Ammon's horn (tissue), 1 donor: ENCODE data around the gene ACO1.

Experiments used
- DNase-seq: peaks from one replicate; pipeline ENCODE4 v3.0.0-alpha.2; 2016; ENCODE audit warnings: low spot score

ACO1 gene

GRCh38 chr9:32419921-32420320 lies 35.5 kb downstream of the ACO1 start:
- DNase-seq: no peak

DNA sequence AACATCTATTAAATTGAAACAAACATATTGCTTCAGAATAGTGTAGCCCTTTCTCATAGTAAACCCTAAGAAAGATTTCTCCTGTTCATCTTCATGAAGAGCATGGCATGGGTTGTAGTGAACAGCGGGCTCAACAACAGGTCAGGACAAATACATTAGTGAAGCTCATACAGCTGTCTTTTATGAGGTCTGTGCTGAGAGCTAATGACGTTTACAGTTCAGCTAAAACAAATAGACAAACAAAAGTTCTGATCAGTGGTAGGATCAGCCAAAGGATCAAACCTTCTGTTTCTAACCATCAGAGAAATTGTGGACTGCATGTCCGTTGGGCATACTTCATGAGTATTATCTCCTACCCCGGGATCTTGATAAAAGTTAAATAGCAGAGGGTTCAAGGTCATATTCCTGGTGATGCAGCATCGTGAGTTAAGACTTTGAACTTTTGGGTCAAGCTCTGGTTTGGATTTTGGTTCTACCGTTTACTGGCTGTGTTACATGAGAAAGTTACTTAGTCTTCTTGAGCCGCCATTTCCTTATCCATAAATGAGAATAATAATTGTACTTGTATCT lies 37.9 kb downstream of the ACO1 start:
- DNase-seq: no peak

DNA sequence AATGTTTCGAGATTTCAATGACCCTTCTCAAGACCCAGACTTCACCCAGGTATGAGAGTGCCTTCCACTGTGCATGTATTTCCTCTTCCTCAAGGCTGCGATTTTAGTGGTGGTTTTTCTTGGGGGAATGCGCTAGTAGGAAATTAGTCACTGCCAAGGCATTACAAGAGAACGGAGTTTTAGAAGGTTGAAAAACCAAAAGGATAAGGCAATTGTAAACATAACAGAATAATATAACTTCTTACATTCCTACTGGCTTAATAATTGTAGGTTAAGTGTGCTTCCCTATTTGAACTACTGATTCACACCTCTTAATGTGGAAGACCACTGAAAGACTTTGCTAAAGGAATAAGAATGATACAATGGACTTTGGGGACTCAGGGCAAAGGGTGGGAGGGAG lies 38.9 kb downstream of the ACO1 start:
- DNase-seq: no peak

DNA sequence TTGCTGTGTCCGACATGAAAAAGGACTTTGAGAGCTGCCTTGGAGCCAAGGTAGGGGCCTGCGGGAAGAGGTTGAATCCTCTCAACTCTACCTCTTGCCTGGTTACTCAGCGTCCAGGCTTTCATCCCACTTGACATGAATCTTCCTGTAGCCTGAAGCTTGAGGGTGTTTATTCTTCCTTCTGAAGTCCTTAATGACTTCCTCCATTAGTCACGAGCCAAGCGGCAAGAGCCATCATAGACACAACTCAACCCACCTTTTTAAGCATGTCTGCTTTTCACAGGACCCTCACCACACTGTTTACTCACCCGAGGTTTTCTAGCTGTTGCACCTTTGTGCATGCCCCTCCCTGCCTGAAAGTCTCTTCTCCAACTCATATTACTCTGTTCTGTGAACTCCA lies 40.2 kb downstream of the ACO1 start:
- no peak for DNase-seq

DNA sequence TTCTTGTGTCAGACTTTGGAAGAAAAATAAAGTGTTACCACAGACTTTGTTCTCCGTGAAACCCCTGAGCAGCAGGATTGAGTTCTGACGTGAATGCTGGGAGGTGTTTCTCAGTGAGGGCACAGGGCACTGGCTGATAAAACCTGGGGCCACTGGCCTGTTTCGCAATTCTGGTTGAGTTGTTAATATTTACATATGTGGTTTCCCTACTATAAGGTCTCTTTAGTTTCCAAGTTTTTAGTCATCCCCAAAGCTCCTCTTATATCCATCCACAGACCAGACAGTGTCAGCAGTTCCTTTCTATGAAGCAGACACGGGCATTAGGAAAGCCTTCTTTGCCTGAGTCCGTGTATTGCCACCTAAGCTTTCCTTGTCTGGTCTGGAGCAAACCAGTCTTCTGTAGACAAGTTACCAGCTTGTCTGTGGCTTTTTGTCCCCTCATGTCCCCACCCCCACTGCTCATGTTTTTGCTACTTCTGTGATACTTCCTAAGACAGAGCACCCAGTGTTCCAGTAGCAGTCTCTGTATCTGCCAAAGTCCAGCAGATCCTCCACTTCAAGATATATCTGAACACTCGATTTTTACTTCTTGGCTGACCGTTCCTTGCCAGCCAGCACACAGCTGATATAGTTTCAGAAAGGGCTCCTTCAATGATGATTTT lies 42.0 kb downstream of the ACO1 start:
- DNase-seq: peak; percentile 65

GRCh38 chr9:32427111-32427873 lies 42.8 kb downstream of the ACO1 start:
- DNase-seq: peak; percentile 26

GRCh38 chr9:32430720-32431119 lies 46.3 kb downstream of the ACO1 start:
- DNase-seq: no peak

DNA sequence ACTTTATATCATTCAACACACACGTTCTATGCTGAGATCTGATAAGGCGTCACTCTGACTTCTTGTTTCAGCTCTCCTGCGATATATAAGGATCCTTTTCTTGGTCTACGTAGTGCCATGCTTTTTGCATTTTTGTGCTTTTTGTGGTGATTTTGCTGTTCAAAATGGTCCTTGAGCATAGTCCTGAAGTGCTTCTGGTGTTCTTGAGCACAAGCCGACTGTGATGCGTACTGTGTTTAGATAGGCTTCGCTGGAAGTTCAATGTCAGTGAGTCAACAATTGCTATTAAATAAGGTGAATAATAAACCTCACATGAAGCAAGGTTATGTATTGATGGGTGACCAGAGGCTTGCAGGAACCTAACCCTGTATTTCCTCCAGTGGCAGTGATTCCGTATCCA lies 46.8 kb downstream of the ACO1 start:
- no peak for DNase-seq

DNA sequence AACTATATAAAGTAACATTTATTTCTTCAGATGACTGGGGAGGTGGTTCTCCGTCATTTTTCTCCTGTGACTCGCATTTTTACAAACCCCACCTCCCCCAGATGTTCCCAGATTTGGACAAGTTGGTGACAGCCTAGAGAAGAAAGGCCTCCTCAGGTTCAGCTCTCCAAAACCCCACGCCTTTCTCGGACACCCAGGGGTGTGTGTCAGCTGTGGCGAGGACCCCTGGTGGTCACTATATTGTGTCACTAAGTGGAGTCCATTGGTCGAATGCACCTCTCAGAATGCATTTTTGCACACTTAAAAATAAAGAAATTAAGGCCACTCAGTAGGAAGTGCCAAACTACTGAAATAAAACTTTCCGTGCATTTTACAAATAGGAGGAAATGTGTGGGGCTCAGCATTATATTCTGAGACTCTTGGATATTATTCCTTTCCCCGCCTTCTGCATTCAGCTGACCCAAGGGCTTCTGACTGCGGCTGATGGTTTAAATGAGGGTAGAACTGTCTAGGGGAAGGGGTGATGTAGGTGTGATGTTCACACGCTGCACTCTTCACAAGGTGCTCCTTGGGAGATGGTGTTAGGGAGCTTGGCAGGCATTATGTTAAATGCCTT lies 47.6 kb downstream of the ACO1 start:
- DNase-seq: peak; percentile 17

- DNase-seq: no peak
Measured at GRCh38 chr9:32434892-32435291, 50.4 kb downstream of the ACO1 start.

GRCh38 chr9:32441678-32442077 lies 57.2 kb downstream of the ACO1 start:
- no peak for DNase-seq

- DNase-seq: no peak
Measured at GRCh38 chr9:32442433-32442832, 58.0 kb downstream of the ACO1 start.

DNA sequence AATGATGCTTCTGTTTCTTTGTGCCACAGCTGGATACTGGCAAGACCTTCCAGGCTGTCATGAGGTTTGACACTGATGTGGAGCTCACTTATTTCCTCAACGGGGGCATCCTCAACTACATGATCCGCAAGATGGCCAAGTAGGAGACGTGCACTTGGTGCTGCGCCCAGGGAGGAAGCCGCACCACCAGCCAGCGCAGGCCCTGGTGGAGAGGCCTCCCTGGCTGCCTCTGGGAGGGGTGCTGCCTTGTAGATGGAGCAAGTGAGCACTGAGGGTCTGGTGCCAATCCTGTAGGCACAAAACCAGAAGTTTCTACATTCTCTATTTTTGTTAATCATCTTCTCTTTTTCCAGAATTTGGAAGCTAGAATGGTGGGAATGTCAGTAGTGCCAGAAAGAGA lies 65.5 kb downstream of the ACO1 start:
- DNase-seq: no peak

GRCh38 chr9:32454280-32454679 lies 69.8 kb downstream of the ACO1 start:
- DNase-seq: no peak

GRCh38 chr9:32455738-32456137 lies 71.3 kb downstream of the ACO1 start:
- DNase-seq: no peak

DNA sequence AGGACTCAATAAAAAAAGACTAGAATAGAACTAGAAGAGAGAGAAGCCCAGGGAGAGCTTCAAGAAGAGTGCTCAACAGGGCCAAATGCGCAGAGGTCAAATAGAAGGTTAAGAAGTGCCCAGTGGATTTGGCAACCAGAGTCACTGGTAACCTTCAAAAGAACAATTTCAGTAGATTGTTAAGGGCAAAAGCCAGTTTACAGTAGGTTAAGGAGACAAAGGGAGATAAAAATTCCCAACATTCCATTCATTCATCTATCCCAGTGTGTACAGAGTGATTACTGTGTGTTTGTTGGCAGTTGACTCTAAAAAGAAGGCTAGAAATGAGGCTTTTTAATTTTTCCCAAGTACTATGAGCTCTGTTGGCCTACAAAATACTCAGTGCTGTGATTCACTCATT lies 72.1 kb downstream of the ACO1 start:
- DNase-seq: no peak

DNA sequence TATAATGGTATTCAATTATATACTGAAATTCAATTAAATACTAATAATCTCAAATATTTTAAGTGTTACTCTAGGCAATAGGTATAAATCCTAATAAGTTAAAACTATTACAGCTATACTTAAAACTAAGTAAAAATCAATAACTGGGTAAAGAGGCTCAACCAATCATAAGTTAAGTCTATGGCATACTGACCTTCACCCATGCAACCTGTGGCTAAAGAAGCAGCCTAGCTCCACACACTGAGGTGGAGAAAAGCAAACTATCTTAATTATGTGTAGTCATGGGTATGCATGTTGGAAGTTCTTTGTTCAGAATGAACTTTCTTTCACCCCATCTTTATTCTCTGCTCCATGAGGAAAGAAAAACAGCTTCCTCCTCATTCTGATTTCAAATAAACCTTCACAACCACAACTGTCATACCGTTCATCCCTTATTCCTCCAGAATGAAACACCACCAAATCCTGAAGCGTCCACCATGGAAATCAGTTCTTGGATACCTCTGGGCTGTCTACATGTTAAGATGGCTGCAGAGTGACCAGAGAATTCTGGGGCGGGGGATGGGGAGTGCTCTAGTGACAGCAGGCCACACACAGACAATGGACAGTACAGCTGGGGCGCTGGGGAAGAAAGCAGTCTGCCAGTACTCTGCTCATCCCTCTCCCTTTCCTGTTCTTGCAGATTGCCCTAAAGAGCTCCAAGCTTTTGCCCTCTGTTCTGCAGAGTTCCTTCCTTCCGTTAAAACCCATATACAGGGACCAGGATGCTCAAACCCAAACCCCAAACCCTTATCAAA lies 79.3 kb downstream of the ACO1 start:
- no peak for DNase-seq

- no peak for DNase-seq
Measured at GRCh38 chr9:32468740-32469139, 84.3 kb downstream of the ACO1 start.

DNA sequence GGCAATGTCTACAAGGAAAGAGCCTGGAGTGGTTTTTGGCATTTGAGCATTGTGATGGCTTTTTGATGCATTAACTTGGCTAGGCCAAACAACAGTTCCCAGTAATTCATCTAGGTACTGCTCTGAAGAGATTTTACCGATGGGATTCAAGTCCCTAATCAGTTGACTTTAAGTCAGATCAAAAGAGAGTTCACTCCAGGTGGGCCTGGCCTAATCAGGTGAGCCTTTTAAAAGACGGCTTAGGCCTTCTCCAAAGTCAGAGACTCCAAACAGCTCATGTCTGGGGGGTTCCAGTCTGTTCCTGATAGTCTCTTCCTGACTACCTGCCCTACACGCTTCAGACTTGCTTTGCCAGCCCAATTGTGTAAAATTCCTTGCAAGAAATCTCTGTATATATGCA lies 87.9 kb downstream of the ACO1 start:
- no peak for DNase-seq

GRCh38 chr9:32483343-32483742 lies 98.9 kb downstream of the ACO1 start:
- DNase-seq: no peak

DNA sequence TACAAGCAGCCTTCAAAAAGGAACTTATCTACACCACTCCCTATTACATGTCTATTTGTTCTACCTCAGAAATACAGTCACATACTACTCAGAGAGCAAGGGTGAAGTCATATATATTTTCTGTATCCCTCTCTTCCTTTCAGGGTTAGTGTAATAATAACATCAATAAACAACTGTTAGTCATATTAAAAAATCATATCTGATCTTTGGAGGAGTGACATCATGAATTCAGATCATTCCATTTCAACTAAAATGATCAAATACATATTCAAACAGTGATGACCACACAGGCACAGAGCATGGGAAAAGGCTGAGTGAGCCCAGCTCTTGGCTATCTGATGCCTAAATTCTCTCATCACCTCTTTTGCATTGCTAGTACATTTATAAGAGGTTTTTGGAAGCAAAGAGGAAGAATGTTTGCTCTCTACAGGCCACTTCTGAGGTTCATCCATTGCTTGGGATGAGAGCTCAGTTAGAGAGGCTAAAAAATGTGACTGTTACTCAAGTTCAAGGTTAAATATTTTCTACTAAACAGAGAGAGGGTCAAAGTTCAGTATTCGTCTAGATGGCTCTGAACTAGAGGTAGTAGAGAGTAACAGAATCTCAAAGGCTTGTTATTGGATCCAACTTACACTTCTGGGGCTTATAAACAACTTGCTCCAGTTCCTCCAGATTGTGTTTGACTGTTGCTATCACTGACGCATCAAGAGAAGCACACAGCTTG lies 102.6 kb downstream of the ACO1 start:
- DNase-seq: no peak

GRCh38 chr9:32487981-32488380 lies 103.5 kb downstream of the ACO1 start:
- DNase-seq: no peak
